Activated naive CD8-positive, alpha-beta T cell treated with anti-CD3 and anti-CD28 coated beads, Interleukin-2, amount 10 ng/mL, durations not matched to agents 7 days and 5 days (primary cell): Measurements from ENCODE around the gene BIVM. TPM values are rescaled to one million over a fixed set of nuclear protein-coding genes. Genes with fewer than 3 reads are reported as not detected.
A peak's percentile ranks its signal among the peaks of the same experiment; 100 is the strongest.

Experiments used
- ATAC-seq: fragments of 150-1000 bp; cut with Tn5 transposase; one replicate; pipeline ENCODE4 v1.10.0; 2021; ENCODE audit warnings: low read depth, moderate library complexity
- POLR2A ChIA-PET: fragments of 350-600 bp; sonication (Branson Sonifier 250); formaldehyde crosslinking; loops from one replicate; lab custom pipeline; 2021; ENCODE audit warnings: antibody characterized with exemption; lab: Charles Lee
- DNase-seq: peaks from one replicate; pipeline ENCODE4 v3.0.0; 2021
- H3K27ac Mint-ChIP-seq: one replicate; pipeline ENCODE4 v1.8.0; 2022; ENCODE audit warnings: mild to moderate bottlenecking, mixed read lengths
- H3K27me3 Mint-ChIP-seq: one replicate; pipeline ENCODE4 v1.8.0; 2022; ENCODE audit warnings: mild to moderate bottlenecking, moderate library complexity, mixed read lengths
- H3K36me3 Mint-ChIP-seq: one replicate; pipeline ENCODE4 v1.8.0; 2021; ENCODE audit warnings: mild to moderate bottlenecking, mixed read lengths
- H3K4me1 Mint-ChIP-seq: one replicate; pipeline ENCODE4 v1.8.0; 2021; ENCODE audit warnings: mixed read lengths
- H3K4me3 Mint-ChIP-seq: one replicate; pipeline ENCODE4 v1.8.0; 2022; ENCODE audit warnings: mild to moderate bottlenecking, moderate library complexity, mixed read lengths
- H3K9me3 Mint-ChIP-seq: one replicate; pipeline ENCODE4 v1.8.0; 2021; ENCODE audit warnings: mixed read lengths
- total RNA-seq, 2 experiments: library from RNA; stranded (reverse); gene quantifications; one replicate each; pipeline ENCODE4 v1.2.3, GENCODE V29; 2021

Gene BIVM
- total RNA-seq, 2 experiments from 2014 or later: 19.8 to 26.2 TPM

GRCh38 chr13:102825400-102825799, 26.5 kb downstream of the BIVM start:
- POLR2A ChIA-PET: no interaction called here
- Mint-ChIP-seq H3K4me1 (no peaks in the 10 kb centered on the region), H3K9me3 (no peaks in the 10 kb centered on the region), H3K36me3 (peaks cover 20% of the 10 kb centered on the region), H3K27ac (no peak overlapping the region), H3K4me3 (no peak overlapping the region), H3K27me3 (no peaks in the 10 kb centered on the region)
- DNase-seq: no peak
- ATAC-seq: no peak

GRCh38 chr13:102825921-102826706, 27.2 kb downstream of the BIVM start:
- Mint-ChIP-seq H3K27ac (no peak overlapping the region), H3K27me3 (no peaks in the 10 kb centered on the region), H3K4me3 (no peak overlapping the region), H3K4me1 (no peaks in the 10 kb centered on the region), H3K36me3 (peaks cover 17% of the 10 kb centered on the region), H3K9me3 (no peaks in the 10 kb centered on the region)
- ATAC-seq (no peak), DNase-seq (no peak)
- POLR2A ChIA-PET: no interaction called here

- H3K9me3 Mint-ChIP-seq: no peaks in the 10 kb centered on the region
- H3K27ac Mint-ChIP-seq: no peak overlapping the region
- no peaks in the 10 kb centered on the region for H3K27me3 Mint-ChIP-seq
- ATAC-seq (no peak), DNase-seq (no peak)
- no peaks in the 10 kb centered on the region for H3K4me1 Mint-ChIP-seq
- H3K4me3 Mint-ChIP-seq: no peak overlapping the region
- peaks cover 5% of the 10 kb centered on the region for H3K36me3 Mint-ChIP-seq
- POLR2A ChIA-PET: no interaction called here
Observed at GRCh38 chr13:102830646-102831045, 31.7 kb downstream of the BIVM start.

- no peak overlapping the region for H3K4me3 Mint-ChIP-seq
- no peaks in the 10 kb centered on the region for H3K9me3 Mint-ChIP-seq
- no peak for ATAC-seq
- peaks cover 14% of the 10 kb centered on the region for H3K36me3 Mint-ChIP-seq
- no peak for DNase-seq
- no peaks in the 10 kb centered on the region for H3K4me1 Mint-ChIP-seq
- no peaks in the 10 kb centered on the region for H3K27me3 Mint-ChIP-seq
- H3K27ac Mint-ChIP-seq: no peak overlapping the region
- POLR2A ChIA-PET: interaction anchor here (0.9 kb wide), 1 partner anchor 9 kb away, joined by 3 read pairs; the partner anchor contains the start of gene ERCC5
Observed at GRCh38 chr13:102836471-102836870, 37.6 kb downstream of the BIVM start.

- peaks cover 13% of the 10 kb centered on the region for H3K36me3 Mint-ChIP-seq
- H3K9me3 Mint-ChIP-seq: no peaks in the 10 kb centered on the region
- H3K4me1 Mint-ChIP-seq: no peaks in the 10 kb centered on the region
- DNase-seq (no peak), ATAC-seq (no peak)
- POLR2A ChIA-PET: no interaction called here
- H3K27me3 Mint-ChIP-seq: no peaks in the 10 kb centered on the region
- H3K4me3 Mint-ChIP-seq: no peak overlapping the region
- H3K27ac Mint-ChIP-seq: no peak overlapping the region
Observed at GRCh38 chr13:102838273-102838672, 39.4 kb downstream of the BIVM start.

GRCh38 chr13:102838982-102839381, 40.1 kb downstream of the BIVM start:
- H3K36me3 Mint-ChIP-seq: peaks cover 12% of the 10 kb centered on the region
- H3K4me1 Mint-ChIP-seq: no peaks in the 10 kb centered on the region
- DNase-seq: no peak
- POLR2A ChIA-PET: no interaction called here
- H3K4me3 Mint-ChIP-seq: no peak overlapping the region
- H3K27me3 Mint-ChIP-seq: no peaks in the 10 kb centered on the region
- no peak for ATAC-seq
- no peak overlapping the region for H3K27ac Mint-ChIP-seq
- H3K9me3 Mint-ChIP-seq: no peaks in the 10 kb centered on the region

GRCh38 chr13:102839462-102839861, 40.5 kb downstream of the BIVM start:
- no peaks in the 10 kb centered on the region for H3K9me3 Mint-ChIP-seq

GRCh38 chr13:102845289-102845629, 46.3 kb downstream of the BIVM start:
- ATAC-seq: peak; percentile 15
- Mint-ChIP-seq H3K27me3 (no peaks in the 10 kb centered on the region), H3K9me3 (no peaks in the 10 kb centered on the region), H3K4me1 (peaks cover 24% of the 10 kb centered on the region), H3K36me3 (peaks cover 4% of the 10 kb centered on the region), H3K27ac (peak overlapping the region; percentile 98), H3K4me3 (peak overlapping the region; percentile 96)
- no peak for DNase-seq
- POLR2A ChIA-PET: interaction anchor here (0.8 to 3.7 kb wide), 18 partner anchors 8 to 451 kb away, joined by 3 to 109 read pairs (median 4); partner anchors contain the start of genes TEX30 and TPP2

More at GRCh38 chr13:102839462-102839861, 40.5 kb downstream of the BIVM start:
- ATAC-seq (no peak), DNase-seq (no peak)
- peaks cover 2% of the 10 kb centered on the region for H3K4me1 Mint-ChIP-seq
- H3K36me3 Mint-ChIP-seq: peaks cover 12% of the 10 kb centered on the region
- H3K4me3 Mint-ChIP-seq: no peak overlapping the region
- POLR2A ChIA-PET: no interaction called here
- H3K27ac Mint-ChIP-seq: no peak overlapping the region
- H3K27me3 Mint-ChIP-seq: no peaks in the 10 kb centered on the region

GRCh38 chr13:102845630-102846260, 46.8 kb downstream of the BIVM start, which contains the start of gene ERCC5:
Gene ERCC5, plus strand, starts transcription at chr13:102846032. Its CDS starts 235 bp downstream, at chr13:102846267.
- Mint-ChIP-seq H3K36me3 (peaks cover 4% of the 10 kb centered on the region), H3K27me3 (no peaks in the 10 kb centered on the region), H3K4me3 (peak within 1 kb of the TSS; percentile 96), H3K27ac (peak within 1 kb of the TSS; percentile 98), H3K9me3 (no peaks in the 10 kb centered on the region), H3K4me1 (peaks cover 27% of the 10 kb centered on the region)
- POLR2A ChIA-PET: interaction anchor here (0.8 to 3.7 kb wide), 21 partner anchors 9 to 452 kb away, joined by 3 to 109 read pairs (median 4); partner anchors contain the start of genes TEX30 and TPP2
- DNase-seq: peak; percentile 96
- peak; percentile 82 for ATAC-seq

- Mint-ChIP-seq H3K4me3 (peak overlapping the region; percentile 96), H3K36me3 (peaks cover 4% of the 10 kb centered on the region), H3K27ac (peak overlapping the region; percentile 98), H3K9me3 (no peaks in the 10 kb centered on the region), H3K27me3 (no peaks in the 10 kb centered on the region), H3K4me1 (peaks cover 27% of the 10 kb centered on the region)
- POLR2A ChIA-PET: interaction anchor here (0.7 to 3.7 kb wide), 20 partner anchors 8 to 452 kb away, joined by 3 to 109 read pairs (median 4); partner anchors contain the start of genes TEX30 and TPP2
- ATAC-seq: peak; percentile 41
- DNase-seq: peak; percentile 45
Observed at GRCh38 chr13:102846261-102847015, 47.5 kb downstream of the BIVM start.

GRCh38 chr13:102847272-102848234, 48.6 kb downstream of the BIVM start:
- POLR2A ChIA-PET: interaction anchor here (0.7 to 3.7 kb wide), 6 partner anchors 7 to 255 kb away, joined by 3 to 109 read pairs (median 8); partner anchors contain the start of gene TPP2
- Mint-ChIP-seq H3K27me3 (no peaks in the 10 kb centered on the region), H3K4me3 (peak overlapping the region; percentile 96), H3K9me3 (no peaks in the 10 kb centered on the region), H3K27ac (peak overlapping the region; percentile 98), H3K36me3 (peaks cover 6% of the 10 kb centered on the region), H3K4me1 (peaks cover 29% of the 10 kb centered on the region)
- no peak for ATAC-seq
- DNase-seq: no peak

GRCh38 chr13:102848956-102849355, 50.0 kb downstream of the BIVM start:
- Mint-ChIP-seq H3K36me3 (peaks cover 9% of the 10 kb centered on the region), H3K4me1 (peaks cover 32% of the 10 kb centered on the region)
- POLR2A ChIA-PET: no interaction called here

More at GRCh38 chr13:102848956-102849355, 50.0 kb downstream of the BIVM start:
- Mint-ChIP-seq H3K27me3 (no peaks in the 10 kb centered on the region), H3K9me3 (no peaks in the 10 kb centered on the region), H3K27ac (no peak overlapping the region), H3K4me3 (peak overlapping the region; percentile 15)
- DNase-seq (no peak), ATAC-seq (no peak)
